Skin of body (tissue), 2 donors: Measurements from ENCODE around the gene GFER. TPM values are rescaled to one million over a fixed set of nuclear protein-coding genes. Genes with fewer than 3 reads are reported as not detected.
A peak's percentile ranks its signal among the peaks of the same experiment; 100 is the strongest.
"Not testable (repeated sequence)": the region's sequence is repeated elsewhere in the genome, so short reads cannot be mapped to it uniquely, and the experiment has no call there.

Experiments used
- DNase-seq: peaks from one replicate; lab custom pipeline; 2025; lab: John Stamatoyannopoulos, UW
- total RNA-seq: library from RNA; depleted of rRNA; stranded (reverse); fragments of >200 nt; gene quantifications from one replicate; pipeline ENCODE4 v1.2.3, GENCODE V29; 2014

GFER gene
- total RNA-seq, 1 donor from 2014 or later: 5.8 TPM

- no peak for DNase-seq
These were observed 21.7 kb downstream of the GFER start for GRCh38 chr16:2005646-2006045.

GRCh38 chr16:2006317-2006716 lies 22.3 kb downstream of the GFER start:
- no peak for DNase-seq

GRCh38 chr16:2007081-2007836 lies 23.3 kb downstream of the GFER start:
- no peak for DNase-seq

- no peak for DNase-seq
These were observed 24.1 kb downstream of the GFER start for GRCh38 chr16:2008009-2008526.

GRCh38 chr16:2008631-2009163 lies 24.7 kb downstream of the GFER start:
- DNase-seq: no peak

GRCh38 chr16:2009164-2009711 lies 25.2 kb downstream of the GFER start:
- no peak for DNase-seq

- DNase-seq: peak; percentile 43
These were observed 26.0 kb downstream of the GFER start, which contains the start of gene ZNF598 for GRCh38 chr16:2009791-2010510. ZNF598 (minus strand) TSS chr16:2009821.

- DNase-seq: not testable (repeated sequence)
These were observed 27.7 kb downstream of the GFER start for GRCh38 chr16:2011726-2012125.

GRCh38 chr16:2013527-2013926 lies 29.5 kb downstream of the GFER start:
- no peak for DNase-seq

- DNase-seq: no peak
These were observed 31.3 kb downstream of the GFER start for GRCh38 chr16:2015117-2015946.

- DNase-seq: no peak
These were observed 31.9 kb downstream of the GFER start for GRCh38 chr16:2015947-2016208.

GRCh38 chr16:2016407-2016922 lies 32.5 kb downstream of the GFER start:
- DNase-seq: no peak

- DNase-seq: no peak
These were observed 35.5 kb downstream of the GFER start, which contains the start of gene NPW for GRCh38 chr16:2019518-2019920. NPW (plus strand) TSS chr16:2019785.

GRCh38 chr16:2019921-2020831 lies 36.2 kb downstream of the GFER start:
- no peak for DNase-seq

GRCh38 chr16:2022723-2023091 lies 38.7 kb downstream of the GFER start:
- no peak for DNase-seq

- DNase-seq: peak; percentile 92
These were observed 39.4 kb downstream of the GFER start for GRCh38 chr16:2023092-2024031.

- no peak for DNase-seq
These were observed 40.0 kb downstream of the GFER start for GRCh38 chr16:2024032-2024420.

GRCh38 chr16:2025251-2025650 lies 41.3 kb downstream of the GFER start:
- no peak for DNase-seq

- no peak for DNase-seq
These were observed 42.0 kb downstream of the GFER start for GRCh38 chr16:2025878-2026460.
